ENCODE data around the gene HDAC5.

- TF ChIP-seq CTCF (IDR thresholded peaks at IDR 0.05): no peak
- TF ChIP-seq POLR2AphosphoS5 (IDR thresholded peaks at IDR 0.05): peak in 1 of 3 donors; percentile 3
Observed at GRCh38 chr17:44069974-44070454, 53.4 kb downstream of the HDAC5 start.

Data from breast epithelium (tissue), 3 donors.